K562 (cell line): Measurements from ENCODE around the gene CNOT6L. TPM values are rescaled to one million over a fixed set of nuclear protein-coding genes. Genes with fewer than 3 reads are reported as not detected.

Experiments used
- ATF2 ChIP-seq: sonication (generic); formaldehyde crosslinking; IDR thresholded peaks from 2 replicates; pipeline ENCODE4 v1.8.1; 2022; ENCODE audit warnings: missing genetic modification reagents
- CAMTA2 ChIP-seq: fragments of 250-450 bp; sonication (Bioruptor Pico); conservative IDR thresholded peaks from 2 replicates; pipeline ENCODE4 v1.5.1; 2022
- KLF1 ChIP-seq: fragments of 450-650 bp; IDR thresholded peaks from 2 replicates; pipeline ENCODE4 v1.6.1; 2016; ENCODE audit warnings: missing genetic modification characterization, missing compliant biosample characterization
- NBN ChIP-seq: fragments of 450-650 bp; IDR thresholded peaks from 2 replicates; pipeline ENCODE4 v1.6.1; 2016; ENCODE audit warnings: low read depth, mild to moderate bottlenecking
- PYGO2 ChIP-seq: fragments of 450-650 bp; IDR thresholded peaks from 2 replicates; pipeline ENCODE4 v1.6.1; 2016; ENCODE audit warnings: mild to moderate bottlenecking, missing genetic modification characterization, moderate library complexity, missing compliant biosample characterization
- RBM25 ChIP-seq: fragments of 200-400 bp; formaldehyde crosslinking; IDR thresholded peaks from 2 replicates; pipeline ENCODE4 v1.6.1; 2018; ENCODE audit warnings: low read length, low read depth, moderate library complexity; ENCODE audit not compliant: severe bottlenecking
- SRSF9 ChIP-seq: fragments of 200-400 bp; formaldehyde crosslinking; IDR thresholded peaks from 2 replicates; pipeline ENCODE4 v1.6.1; 2017; ENCODE audit warnings: low read depth, low read length, borderline replicate concordance
- TAF1 ChIP-seq: IDR thresholded peaks from 2 replicates; pipeline ENCODE4 v1.6.1; 2011; ENCODE audit warnings: mild to moderate bottlenecking, low read length, moderate library complexity; ENCODE audit not compliant: insufficient read depth, control insufficient read depth, severe bottlenecking; ENCODE audit errors: extremely low read depth
- TCF15 ChIP-seq: fragments of 250-450 bp; sonication (Bioruptor Pico); IDR thresholded peaks from 2 replicates; pipeline ENCODE4 v1.8.0; 2022; ENCODE audit warnings: moderate library complexity, mild to moderate bottlenecking, inconsistent platforms
- TFAP4 ChIP-seq: sonication (generic); formaldehyde crosslinking; IDR thresholded peaks from 2 replicates; pipeline ENCODE4 v1.8.0; 2022; ENCODE audit warnings: missing genetic modification reagents, mild to moderate bottlenecking, moderate library complexity, borderline replicate concordance
- WHSC1 ChIP-seq: IDR thresholded peaks from one replicate; pipeline ENCODE4 v1.6.1; 2012; ENCODE audit warnings: low read length, control low read depth, inconsistent platforms
- ZBTB40 ChIP-seq, 2 experiments: fragments of 450-650 bp in 1 of 2; sonication (generic) in 1 of 2; formaldehyde crosslinking in 1 of 2; IDR thresholded peaks; 2 replicates each; pipeline versions ENCODE4 v1.7.1 to v1.9.0; 2016 to 2022; ENCODE audit warnings: inconsistent platforms in 1 of 2, mild to moderate bottlenecking in 1 of 2, missing genetic modification reagents in 1 of 2
- ZNF311 ChIP-seq: fragments of 250-450 bp; sonication (Bioruptor Pico); IDR thresholded peaks from 2 replicates; pipeline ENCODE4 v1.4.0; 2020; ENCODE audit warnings: mild to moderate bottlenecking, moderate library complexity
- ZNF384 ChIP-seq: IDR thresholded peaks from 2 replicates; pipeline ENCODE4 v1.6.1; 2012; ENCODE audit warnings: low read depth, low read length, improper control_type of control experiment
- ZNF79 ChIP-seq: fragments of 250-450 bp; sonication (Bioruptor Pico); IDR thresholded peaks from 2 replicates; pipeline ENCODE4 v1.4.0; 2020; ENCODE audit warnings: low read depth, mild to moderate bottlenecking, moderate library complexity
- polyA plus RNA-seq, 8 experiments: library from polyadenylated mRNA; depleted of rRNA in 4 of 8; stranded (reverse) in 5 of 8; unstranded in 3 of 8; fragments of >200 nt; fragmentation: Nextera tagmentation in 2 of 8; fragmentation: Illumina TruSeq in 1 of 8; extraction: Ambion mirVana in 2 of 8; extraction: Trizol in 1 of 8; gene quantifications; 2 replicates each; pipeline versions ENCODE4 v1.2.1 to v1.2.3, GENCODE V29; 2011 to 2014; ENCODE audit warnings: inconsistent platforms in 1 of 8, missing spikeins in 1 of 8
- total RNA-seq, 7 experiments: library from RNA; depleted of rRNA in 6 of 7; stranded (reverse); fragments of >200 nt in 6 of 7; fragmentation: Illumina TruSeq in 2 of 7; extraction: Trizol in 2 of 7; gene quantifications; 2 replicates each; pipeline versions ENCODE4 v1.2.1 to v1.2.3, GENCODE V29; 2011 to 2021; ENCODE audit warnings: low replicate concordance in 1 of 7

Gene CNOT6L
- total and polyA plus RNA-seq, 9 of the 15 experiments (the other 6 are each of a cell fraction or from before 2014, with no cell fraction given): 3.7 to 27.9 (median 6.5) TPM

GRCh38 chr4:77818602-77819403, at the start of gene CNOT6L (continued):
- no peak for TF ChIP-seq PYGO2 (tag)
- TF ChIP-seq ZNF384: no peak
- TF ChIP-seq CAMTA2 (CRISPR knock-in tag): no peak
- TF ChIP-seq ZNF311 (CRISPR knock-in tag): no peak
- no peak for TF ChIP-seq TFAP4 (CRISPR knock-in tag)
- peak; percentile 21 for TF ChIP-seq TAF1
- TF ChIP-seq ZBTB40 (IDR thresholded peaks at IDR 0.05): 0 out of 2 replicates have a peak, but pooled peaks have one; percentile 31
- TF ChIP-seq ZBTB40 (CRISPR knock-in tag; IDR thresholded peaks at IDR 0.05): no peak
- TF ChIP-seq ATF2 (CRISPR knock-in tag): no peak
- TF ChIP-seq NBN: 0 out of 2 replicates have a peak, but pooled peaks have one; percentile 41
- TF ChIP-seq TCF15 (CRISPR knock-in tag): no peak
- TF ChIP-seq SRSF9: no peak
- TF ChIP-seq WHSC1: no peak
- no peak for TF ChIP-seq RBM25
- TF ChIP-seq KLF1 (tag): no peak
- TF ChIP-seq ZNF79: no peak
